CD4-positive, alpha-beta memory T cell (primary cell): Measurements from ENCODE around the gene RAPH1. TPM values are rescaled to one million over a fixed set of nuclear protein-coding genes. Genes with fewer than 3 reads are reported as not detected.

Experiments used
- CTCF ChIA-PET: fragments of 350-600 bp; sonication (Branson Sonifier 250); formaldehyde crosslinking; loops from one replicate; lab custom pipeline; 2021; ENCODE audit warnings: inconsistent platforms; ENCODE audit not compliant: partially characterized antibody; lab: Charles Lee
- POLR2A ChIA-PET: fragments of 350-600 bp; sonication (Branson Sonifier 250); formaldehyde crosslinking; loops from one replicate; lab custom pipeline; 2021; ENCODE audit not compliant: partially characterized antibody; lab: Charles Lee
- DNase-seq, 5 donors: peaks; one replicate each; pipeline versions ENCODE4 v3.0.0 to v3.0.0-alpha.2; 2020 to 2022; ENCODE audit warnings: mixed read lengths in 1 of 5
- H3K27ac ChIP-seq: one replicate; pipeline ENCODE4 v1.7.0; 2013; ENCODE audit warnings: low read depth, low read length
- H3K27me3 ChIP-seq: 2 replicates; pipeline ENCODE4 v1.7.0; 2013; ENCODE audit warnings: mild to moderate bottlenecking, low read length, moderate library complexity; ENCODE audit not compliant: insufficient read depth
- H3K36me3 ChIP-seq: 2 replicates; pipeline ENCODE4 v1.7.0; 2013; ENCODE audit warnings: mild to moderate bottlenecking, low read length, moderate library complexity; ENCODE audit not compliant: insufficient read depth
- H3K4me1 ChIP-seq: 2 replicates; pipeline ENCODE4 v1.7.0; 2013; ENCODE audit warnings: mild to moderate bottlenecking, low read length, moderate library complexity; ENCODE audit not compliant: insufficient read depth
- H3K4me3 ChIP-seq, 2 donors: one replicate each; pipeline ENCODE4 v1.7.0; 2013; ENCODE audit warnings: low read length in 2 of 2, mild to moderate bottlenecking in 1 of 2
- H3K9me3 ChIP-seq, 2 donors: one replicate each; pipeline ENCODE4 v1.7.0; 2013; ENCODE audit warnings: low read length in 2 of 2, control low read depth in 1 of 2; ENCODE audit not compliant: control insufficient read depth in 1 of 2
- H3K27ac Mint-ChIP-seq, 7 donors: one replicate each; pipeline ENCODE4 v1.8.0; 2020 to 2021; ENCODE audit warnings: mixed read lengths in 7 of 7, mild to moderate bottlenecking in 6 of 7, inconsistent platforms in 3 of 7, moderate library complexity in 3 of 7
- H3K27me3 Mint-ChIP-seq, 2 donors: one replicate each; pipeline ENCODE4 v1.8.0; 2020 to 2021; ENCODE audit warnings: mixed read lengths in 2 of 2
- H3K36me3 Mint-ChIP-seq, 2 donors: one replicate each; pipeline ENCODE4 v1.8.0; 2020 to 2021; ENCODE audit warnings: mixed read lengths in 2 of 2, inconsistent platforms in 1 of 2, mild to moderate bottlenecking in 1 of 2
- H3K4me1 Mint-ChIP-seq, 4 donors: one replicate each; pipeline ENCODE4 v1.8.0; 2020 to 2021; ENCODE audit warnings: mixed read lengths in 4 of 4, mild to moderate bottlenecking in 1 of 4
- H3K4me3 Mint-ChIP-seq, 8 donors: one replicate each; pipeline ENCODE4 v1.8.0; 2020 to 2021; ENCODE audit warnings: mixed read lengths in 8 of 8, mild to moderate bottlenecking in 7 of 8, moderate library complexity in 6 of 8, inconsistent platforms in 3 of 8
- H3K9me3 Mint-ChIP-seq, 8 donors: one replicate each; pipeline ENCODE4 v1.8.0; 2020 to 2021; ENCODE audit warnings: mixed read lengths in 8 of 8, mild to moderate bottlenecking in 5 of 8, inconsistent platforms in 3 of 8, moderate library complexity in 1 of 8
- intact Hi-C: fragments of 100-400 bp; cut with micrococcal nuclease; formaldehyde crosslinking; loops from one replicate; pipeline ENCODE4 v1.15.1; 2023
- polyA plus RNA-seq, 2 donors: library from polyadenylated mRNA; unstranded; fragments of 300-500 nt; fragmentation: Illumina TruSeq; gene quantifications; one replicate each; pipeline ENCODE4 v1.2.3, GENCODE V29; 2021
- total RNA-seq, 2 experiments: library from RNA; stranded (reverse); gene quantifications; one replicate each; pipeline ENCODE4 v1.2.3, GENCODE V29; 2021

The RAPH1 gene
- total and polyA plus RNA-seq, 4 experiments from 2014 or later, result 1.0 to 2.6 (median 1.6) TPM

- Mint-ChIP-seq H3K4me3 (no peak overlapping the region), H3K9me3 (no peaks in the 10 kb centered on the region), H3K27ac (no peak overlapping the region), H3K4me1 (no peaks in the 10 kb centered on the region), H3K27me3 (no peaks in the 10 kb centered on the region), H3K36me3 (no peaks in the 10 kb centered on the region)
- CTCF ChIA-PET, result interaction anchor here (0.8 to 1.0 kb wide), 3 partner anchors 15 to 17 kb away, joined by 3 read pairs; no protein-coding TSS in a partner anchor
- Histone ChIP-seq H3K36me3 (no peaks in the 10 kb centered on the region), H3K27me3 (no peaks in the 10 kb centered on the region), H3K4me1 (no peaks in the 10 kb centered on the region), H3K27ac (no peak overlapping the region), H3K4me3 (no peak overlapping the region), H3K9me3 (no peaks in the 10 kb centered on the region)
- POLR2A ChIA-PET, result no interaction called here
- intact Hi-C loops, result no loop called here
- no peak for DNase-seq
Measured at GRCh38 chr2:203469546-203469945, 65.6 kb downstream of the RAPH1 start.

- H3K27me3 ChIP-seq, result no peaks in the 10 kb centered on the region
- no peak overlapping the region for H3K4me3 ChIP-seq
- no peak overlapping the region for H3K27ac Mint-ChIP-seq
- DNase-seq, result no peak
- H3K36me3 Mint-ChIP-seq, result peaks cover 0 to 1% of the 10 kb centered on the region in 2 donors
- no peak overlapping the region for H3K4me3 Mint-ChIP-seq
- ChIA-PET CTCF (interaction anchor here (0.6 to 1.3 kb wide), 2 partner anchors 9 to 10 kb away, joined by 3 to 4 read pairs; no protein-coding TSS in a partner anchor), POLR2A (no interaction called here)
- H3K9me3 ChIP-seq, result no peaks in the 10 kb centered on the region
- H3K4me1 Mint-ChIP-seq, result no peaks in the 10 kb centered on the region
- H3K36me3 ChIP-seq, result no peaks in the 10 kb centered on the region
- no peak overlapping the region for H3K27ac ChIP-seq
- no peaks in the 10 kb centered on the region for H3K4me1 ChIP-seq
- no peaks in the 10 kb centered on the region for H3K27me3 Mint-ChIP-seq
- H3K9me3 Mint-ChIP-seq, result no peaks in the 10 kb centered on the region
- intact Hi-C loops, result no loop called here
Measured at GRCh38 chr2:203463266-203463678, 71.8 kb downstream of the RAPH1 start.

- no peak overlapping the region for H3K27ac Mint-ChIP-seq
Measured at GRCh38 chr2:203462308-203462707, 72.8 kb downstream of the RAPH1 start.

GRCh38 chr2:203461746-203462145 is 73.4 kb downstream of the RAPH1 start:
- Mint-ChIP-seq H3K27me3 (no peaks in the 10 kb centered on the region), H3K4me3 (no peak overlapping the region), H3K36me3 (peaks cover 0 to 1% of the 10 kb centered on the region in 2 donors), H3K27ac (no peak overlapping the region), H3K4me1 (no peaks in the 10 kb centered on the region), H3K9me3 (no peaks in the 10 kb centered on the region)
- POLR2A ChIA-PET, result no interaction called here
- Histone ChIP-seq H3K27me3 (no peaks in the 10 kb centered on the region), H3K36me3 (no peaks in the 10 kb centered on the region), H3K9me3 (no peaks in the 10 kb centered on the region), H3K4me1 (no peaks in the 10 kb centered on the region), H3K4me3 (no peak overlapping the region), H3K27ac (no peak overlapping the region)
- CTCF ChIA-PET, result interaction anchor here (1.0 kb wide), 1 partner anchor 9 kb away, joined by 3 read pairs; no protein-coding TSS in a partner anchor
- DNase-seq, result no peak
- intact Hi-C loops, result no loop called here

More at GRCh38 chr2:203462308-203462707, 72.8 kb downstream of the RAPH1 start:
- H3K36me3 ChIP-seq, result no peaks in the 10 kb centered on the region
- H3K27me3 Mint-ChIP-seq, result no peaks in the 10 kb centered on the region
- peaks cover 0 to 1% of the 10 kb centered on the region in 2 donors for H3K36me3 Mint-ChIP-seq
- H3K9me3 ChIP-seq, result no peaks in the 10 kb centered on the region
- no peak for DNase-seq
- POLR2A ChIA-PET, result no interaction called here
- no peak overlapping the region for H3K4me3 Mint-ChIP-seq
- no peak overlapping the region for H3K4me3 ChIP-seq
- no peaks in the 10 kb centered on the region for H3K4me1 Mint-ChIP-seq
- no peaks in the 10 kb centered on the region for H3K4me1 ChIP-seq
- H3K27me3 ChIP-seq, result no peaks in the 10 kb centered on the region
- no peak overlapping the region for H3K27ac ChIP-seq
- no peaks in the 10 kb centered on the region for H3K9me3 Mint-ChIP-seq
- intact Hi-C loops, result no loop called here
- CTCF ChIA-PET, result interaction anchor here (1.3 kb wide), 1 partner anchor 10 kb away, joined by 4 read pairs; no protein-coding TSS in a partner anchor

GRCh38 chr2:203455209-203455608 is 79.9 kb downstream of the RAPH1 start:
- Mint-ChIP-seq H3K27ac (no peak overlapping the region), H3K4me3 (no peak overlapping the region), H3K27me3 (no peaks in the 10 kb centered on the region), H3K9me3 (no peaks in the 10 kb centered on the region), H3K36me3 (peaks cover 0 to 3% of the 10 kb centered on the region in 2 donors), H3K4me1 (no peaks in the 10 kb centered on the region)
- no peak for DNase-seq
- H3K27me3 ChIP-seq, result no peaks in the 10 kb centered on the region
- CTCF ChIA-PET, result interaction anchor here (0.8 to 3.7 kb wide), 8 partner anchors 9 to 862 kb away, joined by 3 to 31 read pairs (median 4); no protein-coding TSS in a partner anchor
- H3K4me3 ChIP-seq, result no peak overlapping the region
- H3K9me3 ChIP-seq, result no peaks in the 10 kb centered on the region
- intact Hi-C loops, result no loop called here
- no peaks in the 10 kb centered on the region for H3K4me1 ChIP-seq
- POLR2A ChIA-PET, result no interaction called here
- no peak overlapping the region for H3K27ac ChIP-seq
- no peaks in the 10 kb centered on the region for H3K36me3 ChIP-seq

- POLR2A ChIA-PET, result no interaction called here
- CTCF ChIA-PET, result interaction anchor here (0.6 to 3.7 kb wide), 19 partner anchors 9 to 879 kb away, joined by 3 to 31 read pairs (median 4); no protein-coding TSS in a partner anchor
- Histone ChIP-seq H3K27ac (no peak overlapping the region), H3K36me3 (no peaks in the 10 kb centered on the region), H3K4me1 (no peaks in the 10 kb centered on the region), H3K9me3 (no peaks in the 10 kb centered on the region), H3K27me3 (no peaks in the 10 kb centered on the region), H3K4me3 (no peak overlapping the region)
- DNase-seq, result peak; percentile 33 to 44 (median 35)
- Mint-ChIP-seq H3K9me3 (no peaks in the 10 kb centered on the region), H3K27ac (no peak overlapping the region), H3K4me1 (no peaks in the 10 kb centered on the region), H3K4me3 (no peak overlapping the region), H3K27me3 (no peaks in the 10 kb centered on the region), H3K36me3 (peaks cover 0 to 2% of the 10 kb centered on the region in 2 donors)
- intact Hi-C loops, result loop anchor here (1.0 to 5.0 kb wide), 5 partner anchors 229 to 880 kb away; no protein-coding TSS in a partner anchor
Measured at GRCh38 chr2:203453858-203454451, 81.1 kb downstream of the RAPH1 start.

- CTCF ChIA-PET, result interaction anchor here (0.7 to 3.3 kb wide), 3 partner anchors 17 to 226 kb away, joined by 3 to 13 read pairs (median 12); no protein-coding TSS in a partner anchor
- no peaks in the 10 kb centered on the region for H3K9me3 Mint-ChIP-seq
- H3K36me3 ChIP-seq, result no peaks in the 10 kb centered on the region
- no peak overlapping the region for H3K4me3 Mint-ChIP-seq
- no peak overlapping the region for H3K27ac Mint-ChIP-seq
- no peaks in the 10 kb centered on the region for H3K4me1 Mint-ChIP-seq
- no peak overlapping the region for H3K4me3 ChIP-seq
- no peak overlapping the region for H3K27ac ChIP-seq
- no peaks in the 10 kb centered on the region for H3K4me1 ChIP-seq
- H3K27me3 ChIP-seq, result no peaks in the 10 kb centered on the region
- no peak for DNase-seq
- H3K27me3 Mint-ChIP-seq, result no peaks in the 10 kb centered on the region
- POLR2A ChIA-PET, result no interaction called here
- H3K36me3 Mint-ChIP-seq, result peaks cover 0 to 4% of the 10 kb centered on the region in 2 donors
- intact Hi-C loops, result loop anchor here (5.0 kb wide), 2 partner anchors 619 to 864 kb away; no protein-coding TSS in a partner anchor
- H3K9me3 ChIP-seq, result no peaks in the 10 kb centered on the region
Measured at GRCh38 chr2:203451689-203452088, 83.4 kb downstream of the RAPH1 start.
